Vagina (tissue), 2 donors: ENCODE results near the gene FTHL17. TPM values are rescaled to one million over a fixed set of nuclear protein-coding genes. Genes with fewer than 3 reads are reported as not detected.

ENCODE experiments used
- DNase-seq, 2 donors: peaks; one replicate each; pipeline ENCODE4 v3.0.0-alpha.2; 2017; ENCODE audit errors: extremely low spot score in 2 of 2
- H3K27ac ChIP-seq: fragments of 200-600 bp; sonication (generic); one replicate; pipeline ENCODE4 v1.5.1; 2019
- H3K27me3 ChIP-seq: fragments of 200-600 bp; sonication (generic); one replicate; pipeline ENCODE4 v1.5.1; 2019
- H3K36me3 ChIP-seq, 2 donors: fragments of 200-600 bp; sonication (generic); one replicate each; pipeline ENCODE4 v1.5.1; 2017 to 2019
- H3K4me1 ChIP-seq: fragments of 200-600 bp; sonication (generic); one replicate; pipeline ENCODE4 v1.5.1; 2019
- H3K4me3 ChIP-seq, 2 donors: fragments of 200-600 bp; sonication (generic); 1 replicate in 1 of 2; 2 replicates in 1 of 2; pipeline ENCODE4 v1.5.1; 2016 to 2019
- H3K9me3 ChIP-seq: fragments of 200-600 bp; sonication (generic); one replicate; pipeline ENCODE4 v1.5.1; 2019
- POLR2A ChIP-seq, 2 donors: fragments of 450-650 bp; IDR thresholded peaks; one replicate each; pipeline ENCODE4 v1.6.1; 2017; ENCODE audit warnings: antibody characterized with exemption in 2 of 2, mild to moderate bottlenecking in 2 of 2, moderate library complexity in 2 of 2
- POLR2AphosphoS5 ChIP-seq, 2 donors: sonication (generic); formaldehyde crosslinking; IDR thresholded peaks; one replicate each; pipeline ENCODE4 v1.9.0; 2017; ENCODE audit warnings: antibody characterized with exemption in 2 of 2, mild to moderate bottlenecking in 2 of 2, low read depth in 1 of 2; ENCODE audit not compliant: insufficient read depth in 1 of 2
- intact Hi-C: fragments of 100-400 bp; cut with DNase I; formaldehyde crosslinking; loops from one replicate; pipeline ENCODE4 v1.15.1; 2023
- total RNA-seq: library from RNA; depleted of rRNA; stranded (reverse); fragments of >200 nt; gene quantifications from one replicate; pipeline ENCODE4 v1.2.3, GENCODE V29; 2016
- TF ChIP-seq, protein P1 (sequence below), 3 experiments: fragments of 450-650 bp in 2 of 3; fragments of 200-600 bp in 1 of 3; sonication (generic) in 1 of 3; IDR thresholded peaks; one replicate each; pipeline ENCODE4 v1.5.1; 2017 to 2019; ENCODE audit warnings: antibody characterized with exemption in 3 of 3, mild to moderate bottlenecking in 2 of 3, moderate library complexity in 2 of 3

The FTHL17 gene
- total RNA-seq, 1 donor from 2014 or later = not detected

DNA sequence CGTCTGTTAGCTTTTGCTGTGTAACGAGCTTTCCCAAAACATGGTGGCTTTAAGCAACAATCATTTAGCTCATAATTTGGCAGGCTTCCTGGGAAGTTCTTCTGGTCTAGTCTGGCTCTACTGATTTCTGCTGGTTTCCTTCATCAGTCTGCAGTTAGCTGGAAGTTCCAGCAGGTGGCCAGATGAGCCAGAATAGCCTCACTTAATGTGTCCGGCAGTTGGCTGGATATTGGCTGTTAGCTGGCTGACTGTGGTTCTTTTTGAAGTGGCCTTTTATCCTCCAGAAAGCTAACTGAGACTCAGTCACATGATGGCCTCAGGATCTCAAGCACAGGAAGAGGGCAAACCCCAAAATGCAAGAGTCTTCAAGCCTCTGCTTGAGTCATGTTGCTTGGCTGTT is 34.9 kb downstream of the FTHL17 start:
- no peak for TF ChIP-seq POLR2A (IDR thresholded peaks at IDR 0.05)
- no peak for TF ChIP-seq POLR2AphosphoS5 (IDR thresholded peaks at IDR 0.05; ENCODE audit: insufficient read depth in 1 of 2, low read depth in 1 of 2)
- TF ChIP-seq, protein P1, sequence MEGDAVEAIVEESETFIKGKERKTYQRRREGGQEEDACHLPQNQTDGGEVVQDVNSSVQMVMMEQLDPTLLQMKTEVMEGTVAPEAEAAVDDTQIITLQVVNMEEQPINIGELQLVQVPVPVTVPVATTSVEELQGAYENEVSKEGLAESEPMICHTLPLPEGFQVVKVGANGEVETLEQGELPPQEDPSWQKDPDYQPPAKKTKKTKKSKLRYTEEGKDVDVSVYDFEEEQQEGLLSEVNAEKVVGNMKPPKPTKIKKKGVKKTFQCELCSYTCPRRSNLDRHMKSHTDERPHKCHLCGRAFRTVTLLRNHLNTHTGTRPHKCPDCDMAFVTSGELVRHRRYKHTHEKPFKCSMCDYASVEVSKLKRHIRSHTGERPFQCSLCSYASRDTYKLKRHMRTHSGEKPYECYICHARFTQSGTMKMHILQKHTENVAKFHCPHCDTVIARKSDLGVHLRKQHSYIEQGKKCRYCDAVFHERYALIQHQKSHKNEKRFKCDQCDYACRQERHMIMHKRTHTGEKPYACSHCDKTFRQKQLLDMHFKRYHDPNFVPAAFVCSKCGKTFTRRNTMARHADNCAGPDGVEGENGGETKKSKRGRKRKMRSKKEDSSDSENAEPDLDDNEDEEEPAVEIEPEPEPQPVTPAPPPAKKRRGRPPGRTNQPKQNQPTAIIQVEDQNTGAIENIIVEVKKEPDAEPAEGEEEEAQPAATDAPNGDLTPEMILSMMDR (IDR thresholded peaks at IDR 0.05) = no peak
- H3K36me3 ChIP-seq = no peaks in the 10 kb centered on the region

DNA sequence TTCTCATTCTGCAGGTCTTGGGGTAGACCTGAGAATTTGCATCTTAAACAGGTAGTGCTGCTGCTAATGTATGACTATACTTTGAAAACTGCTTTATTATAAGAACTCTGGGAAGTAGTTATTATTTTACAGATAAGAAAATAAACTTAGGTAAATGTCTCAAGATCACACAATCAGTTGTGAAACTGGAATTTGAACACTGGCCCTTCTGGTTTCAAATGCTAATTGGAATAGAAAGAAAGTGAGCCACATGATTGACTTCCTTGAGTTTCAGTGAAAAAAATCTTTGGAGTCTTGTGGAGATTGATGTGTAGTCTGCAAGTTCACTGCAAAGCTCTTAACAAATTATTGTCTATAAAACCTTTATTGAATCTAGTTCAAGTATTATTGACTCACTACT is 44.5 kb downstream of the FTHL17 start:
- no peak for DNase-seq
- TF ChIP-seq POLR2A (IDR thresholded peaks at IDR 0.05) (no peak), POLR2AphosphoS5 (IDR thresholded peaks at IDR 0.05; ENCODE audit: insufficient read depth in 1 of 2, low read depth in 1 of 2) (no peak)
- TF ChIP-seq, protein P1 (IDR thresholded peaks at IDR 0.05) = no peak
- H3K36me3 ChIP-seq = no peaks in the 10 kb centered on the region

More for the DNA sequence above, 34.9 kb downstream of the FTHL17 start:
- Histone ChIP-seq H3K27ac (no peak overlapping the region), H3K4me1 (no peaks in the 10 kb centered on the region), H3K9me3 (no peaks in the 10 kb centered on the region), H3K4me3 (no peak overlapping the region), H3K27me3 (no peaks in the 10 kb centered on the region)
- intact Hi-C loops = no loop called here
- DNase-seq = no peak

GRCh38 chrX:31024866-31025265 is 47.0 kb downstream of the FTHL17 start:
- Histone ChIP-seq H3K4me1 (no peaks in the 10 kb centered on the region), H3K4me3 (no peak overlapping the region), H3K9me3 (no peaks in the 10 kb centered on the region), H3K27me3 (no peaks in the 10 kb centered on the region), H3K27ac (no peak overlapping the region), H3K36me3 (no peaks in the 10 kb centered on the region)
- intact Hi-C loops = no loop called here
- no peak for DNase-seq
- no peak for TF ChIP-seq POLR2A (IDR thresholded peaks at IDR 0.05)
- TF ChIP-seq, protein P1 (IDR thresholded peaks at IDR 0.05) = no peak

More for the DNA sequence above, 44.5 kb downstream of the FTHL17 start:
- H3K9me3 ChIP-seq = no peaks in the 10 kb centered on the region
- no peaks in the 10 kb centered on the region for H3K27me3 ChIP-seq
- intact Hi-C loops = no loop called here
- H3K4me3 ChIP-seq = no peak overlapping the region
- H3K27ac ChIP-seq = no peak overlapping the region
- H3K4me1 ChIP-seq = no peaks in the 10 kb centered on the region

DNA sequence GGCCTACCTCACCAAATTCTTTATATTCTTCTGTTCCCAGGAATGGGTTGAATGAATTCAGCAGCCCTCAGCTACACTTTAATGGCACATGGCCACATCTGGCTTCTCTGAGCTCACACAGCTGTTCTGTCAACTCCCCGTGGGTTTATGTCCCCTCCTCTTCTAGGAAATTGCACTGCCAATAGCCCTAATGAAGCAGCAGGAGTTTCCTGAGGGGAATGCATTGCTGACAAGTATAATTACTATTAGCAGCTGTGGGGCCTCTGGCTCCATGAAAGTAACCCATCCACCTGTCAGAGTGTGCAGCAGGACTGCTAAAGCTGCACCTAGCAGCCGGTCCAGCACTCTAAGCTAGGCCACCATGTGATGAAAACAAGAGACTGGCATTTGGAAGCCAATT is 50.3 kb downstream of the FTHL17 start:
- H3K4me1 ChIP-seq = no peaks in the 10 kb centered on the region
- H3K4me3 ChIP-seq = no peak overlapping the region
- no peaks in the 10 kb centered on the region for H3K9me3 ChIP-seq
- intact Hi-C loops = no loop called here
- TF ChIP-seq POLR2AphosphoS5 (IDR thresholded peaks at IDR 0.05; ENCODE audit: insufficient read depth in 1 of 2, low read depth in 1 of 2) (no peak), POLR2A (IDR thresholded peaks at IDR 0.05) (no peak)
- TF ChIP-seq, protein P1 (IDR thresholded peaks at IDR 0.05) = no peak
- no peaks in the 10 kb centered on the region for H3K36me3 ChIP-seq
- no peaks in the 10 kb centered on the region for H3K27me3 ChIP-seq
- no peak for DNase-seq
- no peak overlapping the region for H3K27ac ChIP-seq

Other genes starting within 250 kb of the FTHL17 start
- 18.4 TPM for gene TAB3, start 182.8 kb downstream of the FTHL17 start, total RNA-seq